MV-4-11 (cell line): ENCODE results near the gene PALLD.

Experiments
- DNase-seq: peaks from one replicate; lab custom pipeline; 2025; lab: John Stamatoyannopoulos, UW

Gene PALLD

DNA sequence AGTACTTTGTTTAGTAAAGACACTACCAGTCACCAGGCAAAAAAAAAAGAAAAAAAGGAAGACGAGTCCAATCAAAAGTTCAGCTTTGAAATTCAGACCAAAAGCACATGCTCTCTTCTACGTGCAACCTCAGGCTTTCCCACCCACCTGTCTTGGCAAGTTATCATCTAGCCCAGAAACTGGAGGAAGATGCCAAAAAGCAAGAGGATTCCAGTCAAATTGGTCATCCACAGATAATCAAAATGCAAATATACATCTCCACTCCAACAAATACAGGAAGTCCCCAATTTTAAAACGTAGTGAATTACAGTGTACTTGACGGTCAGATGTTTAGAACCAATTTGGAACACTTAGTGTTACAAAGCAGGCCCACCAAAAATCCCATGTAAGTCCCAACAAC lies 96.5 kb downstream of the PALLD start:
- no peak for DNase-seq

- DNase-seq: no peak
These were observed 97.3 kb downstream of the PALLD start for GRCh38 chr4:168594121-168594520.

DNA sequence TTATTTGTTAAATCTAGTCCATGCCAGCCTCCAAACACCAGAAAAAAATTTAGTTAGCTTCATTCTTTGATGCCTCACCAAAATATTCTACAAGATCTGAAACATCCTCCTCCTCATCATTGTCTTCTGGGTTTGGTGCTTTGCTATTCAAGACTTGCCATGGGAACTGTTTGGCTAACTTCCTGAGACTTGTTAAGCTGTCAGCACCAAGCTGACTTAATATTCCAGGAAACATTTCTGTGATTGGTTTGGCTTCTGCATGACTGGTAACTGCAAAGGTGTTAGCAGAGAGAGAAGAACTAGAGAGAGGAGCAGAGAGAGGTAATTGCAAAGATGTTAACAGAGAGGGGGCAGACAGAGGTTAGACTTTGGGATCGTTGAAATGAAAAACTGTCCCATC lies 101.3 kb downstream of the PALLD start:
- no peak for DNase-seq

GRCh38 chr4:168600796-168601583 lies 104.1 kb downstream of the PALLD start:
- DNase-seq: no peak

GRCh38 chr4:168601899-168602298 lies 105.0 kb downstream of the PALLD start:
- DNase-seq: no peak

DNA sequence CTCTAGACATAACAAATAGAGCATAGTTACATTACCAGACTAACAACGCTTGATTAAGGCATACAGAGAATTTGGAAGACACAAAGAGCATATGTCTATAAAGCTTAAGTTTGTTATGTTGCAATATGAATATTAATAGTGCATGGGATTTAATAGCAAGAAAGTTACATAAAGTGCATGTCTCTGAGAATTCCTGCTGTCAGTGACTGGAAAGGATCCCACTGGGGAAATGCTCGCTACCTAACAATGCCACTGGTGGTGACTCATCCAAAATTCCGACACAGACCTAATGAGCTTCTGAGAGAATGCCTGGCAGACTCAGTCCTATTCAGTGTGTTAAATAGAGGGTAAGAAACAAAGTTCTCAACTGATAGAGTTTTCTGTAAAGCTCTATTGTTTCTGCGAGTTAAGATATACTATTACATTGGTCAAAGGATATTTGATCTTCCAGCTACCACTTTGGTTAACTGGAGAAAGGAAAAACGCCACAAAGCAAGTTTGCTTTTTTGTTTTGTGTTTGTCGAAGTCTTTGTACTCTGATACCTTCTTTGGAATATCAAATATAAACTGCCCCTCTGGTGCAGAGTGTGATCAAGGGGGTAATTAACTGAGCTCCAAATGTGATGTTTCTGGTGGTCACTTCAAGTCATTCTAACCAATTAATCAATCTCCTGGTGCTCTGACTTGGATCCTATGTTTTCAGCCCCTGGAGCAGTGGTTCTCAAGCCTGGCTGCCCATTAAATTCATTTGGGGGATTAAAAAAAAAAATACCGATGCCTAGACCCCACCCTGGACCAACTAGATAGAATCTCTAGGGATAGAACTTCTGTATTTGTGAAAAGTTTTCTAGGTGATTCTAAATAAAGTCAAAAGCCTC lies 107.9 kb downstream of the PALLD start:
- no peak for DNase-seq

- DNase-seq: no peak
These were observed 108.6 kb downstream of the PALLD start for GRCh38 chr4:168605411-168605810.

GRCh38 chr4:168607215-168607614 lies 110.4 kb downstream of the PALLD start:
- no peak for DNase-seq

DNA sequence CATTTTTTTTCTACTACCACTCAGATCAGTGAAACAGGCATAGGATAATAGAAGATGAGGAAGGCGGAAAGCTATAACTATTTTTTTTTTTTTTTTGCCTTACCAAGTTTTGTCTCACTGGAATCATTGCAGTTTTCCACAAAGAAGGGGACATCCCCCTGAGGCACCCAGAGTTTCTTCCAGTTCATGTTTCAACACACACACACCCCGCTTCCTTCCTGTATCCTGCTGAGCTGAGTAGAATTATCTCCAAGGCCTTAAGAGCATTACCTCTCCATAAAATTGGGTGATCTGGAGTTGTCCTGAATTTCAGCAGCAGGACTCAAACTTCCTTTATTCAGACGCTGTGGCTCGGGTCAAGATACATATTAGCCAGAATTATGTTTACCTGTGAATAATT lies 111.9 kb downstream of the PALLD start:
- no peak for DNase-seq

DNA sequence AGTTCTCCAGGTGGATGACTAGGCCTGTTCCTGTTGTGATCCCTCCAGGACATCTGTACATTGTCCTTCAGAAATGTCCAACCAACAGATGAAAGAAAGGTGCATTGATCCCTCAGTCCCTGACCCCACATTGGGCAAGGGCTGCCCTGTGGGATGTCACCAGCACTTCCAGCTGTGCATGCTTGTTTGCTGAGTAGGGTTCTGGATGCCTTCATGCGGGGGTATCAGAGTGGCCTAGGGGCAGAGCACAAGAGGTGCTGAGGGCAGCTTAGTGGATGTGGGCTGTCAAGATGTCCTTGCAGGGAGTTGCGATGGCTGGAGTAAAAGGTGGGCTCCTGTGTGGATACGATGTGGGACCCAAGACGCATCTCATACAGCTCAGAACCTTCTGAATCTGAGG lies 112.5 kb downstream of the PALLD start:
- no peak for DNase-seq

GRCh38 chr4:168610911-168611530 lies 114.2 kb downstream of the PALLD start:
- peak; percentile 54 for DNase-seq

DNA sequence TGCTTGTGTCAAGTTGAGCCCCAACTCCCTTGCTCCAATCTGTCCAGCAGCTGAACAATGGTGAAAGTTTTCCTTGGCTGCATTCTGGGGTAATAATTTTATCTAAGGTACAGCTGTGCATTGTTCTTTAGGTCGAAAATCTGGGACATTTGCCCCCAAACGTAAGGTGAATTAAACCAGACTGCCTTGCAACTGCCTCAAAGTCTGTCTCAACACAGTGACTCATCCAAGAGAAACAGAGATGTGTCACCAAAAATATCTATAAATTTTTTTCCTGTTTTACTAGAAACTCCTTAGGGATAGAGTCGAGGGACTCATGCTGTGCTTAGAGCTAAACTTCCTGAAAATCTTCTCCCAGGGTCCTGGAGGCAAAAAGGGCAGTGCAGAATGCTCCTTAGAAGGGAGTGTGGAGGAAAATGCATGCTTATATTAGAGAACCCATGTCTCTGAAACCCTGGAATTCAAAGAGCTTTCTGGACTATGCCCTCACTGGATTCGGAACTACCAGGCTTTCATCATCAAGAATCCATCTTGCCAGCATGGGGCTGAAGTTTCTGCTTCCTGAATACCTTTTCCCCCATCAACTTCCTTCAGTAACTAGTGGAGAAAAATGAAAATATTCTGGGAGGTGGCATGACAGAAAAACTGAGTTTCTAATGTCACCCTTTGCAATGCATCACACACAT lies 115.7 kb downstream of the PALLD start:
- no peak for DNase-seq

- no peak for DNase-seq
These were observed 117.0 kb downstream of the PALLD start for GRCh38 chr4:168613869-168614268.

- no peak for DNase-seq
These were observed 117.6 kb downstream of the PALLD start for GRCh38 chr4:168614281-168615057.

DNA sequence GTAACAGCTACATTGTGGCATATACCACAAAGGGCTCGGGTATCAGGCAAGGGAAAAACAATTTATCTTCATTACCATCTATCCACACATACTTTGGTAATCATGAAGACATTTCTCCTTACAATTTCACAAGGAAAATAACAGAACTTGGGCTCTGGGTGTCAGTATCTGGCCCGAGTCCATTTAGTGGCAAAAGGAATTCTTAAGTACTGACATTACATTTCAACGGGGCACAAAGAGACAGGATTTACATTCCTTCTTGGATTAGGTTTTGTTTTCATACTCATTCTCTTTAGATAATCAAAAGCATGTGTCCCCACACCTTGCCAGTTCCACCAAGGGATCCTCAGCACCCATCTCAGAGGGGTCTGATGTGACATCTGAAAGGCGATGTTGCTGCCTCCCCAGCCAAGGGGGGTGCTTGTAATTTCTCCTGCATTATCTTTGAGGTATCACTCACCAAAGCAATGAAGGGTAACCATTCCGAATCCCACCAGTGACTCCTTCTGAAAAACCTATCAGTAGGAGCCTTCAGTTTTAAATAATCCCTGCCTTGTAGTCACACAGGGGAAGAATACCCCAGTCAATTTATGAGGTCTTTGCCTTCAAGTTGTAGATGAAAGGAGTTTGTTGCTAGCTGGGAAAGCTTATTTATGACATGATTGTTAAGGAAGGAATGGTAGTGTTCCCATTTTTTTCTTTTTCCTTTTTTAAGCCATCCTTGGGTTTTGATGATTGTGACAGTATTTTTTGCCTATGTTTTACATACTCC lies 118.6 kb downstream of the PALLD start:
- DNase-seq: no peak

DNA sequence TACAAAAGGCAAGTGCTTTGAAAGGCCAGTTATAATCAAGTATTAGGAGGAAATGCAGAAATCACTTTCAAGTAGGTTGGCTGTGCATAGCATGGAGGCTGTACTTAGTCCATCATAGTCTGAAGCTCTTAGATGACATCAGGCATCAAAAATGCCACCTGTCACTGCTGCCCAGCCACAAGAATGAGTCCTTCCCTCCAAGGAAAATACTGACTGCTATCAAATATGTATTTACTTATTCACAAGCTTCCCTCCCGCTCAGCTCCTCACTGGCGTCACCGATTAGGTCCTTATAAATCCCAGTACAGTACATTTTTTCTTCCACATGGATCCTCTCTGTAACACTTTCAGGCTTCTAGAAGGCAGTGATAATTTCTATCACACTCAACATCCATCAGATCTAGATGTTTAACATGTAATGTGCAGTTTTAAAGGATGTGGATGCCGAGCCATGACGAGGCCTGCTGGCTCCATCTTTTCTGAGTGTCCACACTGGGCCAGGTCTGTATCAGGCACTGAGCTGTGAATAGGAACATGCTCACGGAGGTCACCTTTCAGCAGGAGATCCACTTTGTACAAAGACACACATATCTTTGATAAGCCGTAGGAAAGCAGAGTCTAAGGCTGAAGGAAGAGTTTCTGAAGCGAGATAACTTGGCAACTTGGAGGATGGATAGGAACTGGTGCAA lies 121.9 kb downstream of the PALLD start:
- no peak for DNase-seq

- DNase-seq: no peak
These were observed 122.4 kb downstream of the PALLD start for GRCh38 chr4:168619266-168619631.

- no peak for DNase-seq
These were observed 125.1 kb downstream of the PALLD start for GRCh38 chr4:168621806-168622589.

DNA sequence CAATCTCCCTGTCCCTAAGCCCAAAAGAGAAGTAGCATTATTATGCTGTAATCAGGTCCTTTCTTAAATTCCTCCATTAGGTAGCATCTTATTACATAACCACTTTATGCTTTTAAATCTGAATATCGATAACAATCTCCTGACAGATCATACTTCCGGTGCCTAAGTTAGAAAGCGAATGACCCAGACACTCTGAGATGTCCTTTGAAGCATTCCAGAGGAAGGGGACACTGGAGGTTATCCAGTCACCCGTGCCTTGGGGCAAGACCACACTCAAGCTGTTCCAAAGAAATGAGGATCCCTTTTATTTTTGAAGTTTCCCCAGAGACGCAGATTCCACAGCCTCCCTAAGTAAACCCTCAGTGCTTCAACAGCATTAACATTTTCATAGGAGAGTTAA lies 125.7 kb downstream of the PALLD start:
- no peak for DNase-seq
